Thoracic aorta (tissue), 2 donors: ENCODE measurements around the gene CACNA1E. TPM values are rescaled to one million over a fixed set of nuclear protein-coding genes. Genes with fewer than 3 reads are reported as not detected.

Source experiments
- ATAC-seq: fragments of 150-250 bp; one replicate; pipeline ENCODE4 v1.8.0; 2017; ENCODE audit warnings: low read depth; ENCODE audit not compliant: insufficient number of reproducible peaks, low FRiP score
- DNase-seq: peaks from one replicate; pipeline ENCODE4 v3.0.0-alpha.2; 2020; ENCODE audit warnings: low spot score
- H3K27ac ChIP-seq, 2 donors: fragments of 200-600 bp; sonication (generic); 1 replicate in 1 of 2; 2 replicates in 1 of 2; pipeline ENCODE4 v1.5.1; 2016; ENCODE audit warnings: mild to moderate bottlenecking in 2 of 2, moderate library complexity in 2 of 2
- H3K27me3 ChIP-seq: fragments of 200-600 bp; sonication (generic); replicated peaks from 2 replicates; pipeline ENCODE4 v1.6.0; 2016; ENCODE audit warnings: mild to moderate bottlenecking; ENCODE audit not compliant: insufficient read depth
- H3K36me3 ChIP-seq: fragments of 200-600 bp; sonication (generic); one replicate; pipeline ENCODE4 v1.5.1; 2016
- H3K4me1 ChIP-seq, 2 donors: fragments of 200-600 bp; sonication (generic); 1 replicate in 1 of 2; 2 replicates in 1 of 2; pipeline versions ENCODE4 v1.5.1 to v1.6.0; 2016; ENCODE audit warnings: low read depth in 2 of 2, mild to moderate bottlenecking in 1 of 2; ENCODE audit not compliant: control insufficient read depth in 1 of 2
- H3K4me3 ChIP-seq: fragments of 200-600 bp; sonication (generic); 2 replicates; pipeline ENCODE4 v1.5.1; 2016; ENCODE audit warnings: mild to moderate bottlenecking
- H3K9me3 ChIP-seq: fragments of 200-600 bp; sonication (generic); 2 replicates; pipeline ENCODE4 v1.5.1; 2016
- total RNA-seq, 2 donors: library from RNA; depleted of rRNA; stranded (reverse); fragments of >200 nt; gene quantifications; one replicate each; pipeline versions ENCODE4 v1.1.0 to v1.2.3, GENCODE V29; 2016
- TF ChIP-seq, protein P1 (sequence below): fragments of 200-600 bp; sonication (generic); IDR thresholded peaks from one replicate; pipeline ENCODE4 v1.5.1; 2019; ENCODE audit warnings: antibody characterized with exemption

CACNA1E gene
- total RNA-seq, 2 donors from 2014 or later = not detected

DNA sequence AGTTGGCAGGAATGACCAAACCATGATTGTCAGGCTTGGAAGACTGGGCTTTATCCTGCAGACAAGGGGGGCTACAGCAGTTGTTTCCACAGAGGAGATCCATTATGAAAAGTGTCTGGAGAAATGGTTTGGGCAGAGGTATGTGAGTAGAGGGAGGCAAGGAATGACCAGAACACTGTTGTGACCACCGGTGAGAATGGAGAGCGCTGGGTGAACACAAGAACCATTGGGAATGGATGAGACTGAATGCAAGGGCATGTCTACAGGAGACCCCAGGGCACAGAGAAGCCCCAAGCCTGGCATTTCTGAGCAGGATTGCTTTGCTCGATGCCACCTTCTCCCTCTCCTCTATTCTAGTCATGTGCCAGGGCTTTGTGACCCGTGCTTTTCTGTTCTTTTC lies 125.1 kb downstream of the CACNA1E start:
- no peak for DNase-seq
- Histone ChIP-seq H3K27ac (no peak overlapping the region), H3K9me3 (no peaks in the 10 kb centered on the region), H3K4me3 (no peak overlapping the region), H3K4me1 (no peaks in the 10 kb centered on the region), H3K27me3 (no peaks in the 10 kb centered on the region), H3K36me3 (no peaks in the 10 kb centered on the region)
- TF ChIP-seq, protein P1, sequence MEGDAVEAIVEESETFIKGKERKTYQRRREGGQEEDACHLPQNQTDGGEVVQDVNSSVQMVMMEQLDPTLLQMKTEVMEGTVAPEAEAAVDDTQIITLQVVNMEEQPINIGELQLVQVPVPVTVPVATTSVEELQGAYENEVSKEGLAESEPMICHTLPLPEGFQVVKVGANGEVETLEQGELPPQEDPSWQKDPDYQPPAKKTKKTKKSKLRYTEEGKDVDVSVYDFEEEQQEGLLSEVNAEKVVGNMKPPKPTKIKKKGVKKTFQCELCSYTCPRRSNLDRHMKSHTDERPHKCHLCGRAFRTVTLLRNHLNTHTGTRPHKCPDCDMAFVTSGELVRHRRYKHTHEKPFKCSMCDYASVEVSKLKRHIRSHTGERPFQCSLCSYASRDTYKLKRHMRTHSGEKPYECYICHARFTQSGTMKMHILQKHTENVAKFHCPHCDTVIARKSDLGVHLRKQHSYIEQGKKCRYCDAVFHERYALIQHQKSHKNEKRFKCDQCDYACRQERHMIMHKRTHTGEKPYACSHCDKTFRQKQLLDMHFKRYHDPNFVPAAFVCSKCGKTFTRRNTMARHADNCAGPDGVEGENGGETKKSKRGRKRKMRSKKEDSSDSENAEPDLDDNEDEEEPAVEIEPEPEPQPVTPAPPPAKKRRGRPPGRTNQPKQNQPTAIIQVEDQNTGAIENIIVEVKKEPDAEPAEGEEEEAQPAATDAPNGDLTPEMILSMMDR = no peak
- no peak for ATAC-seq

DNA sequence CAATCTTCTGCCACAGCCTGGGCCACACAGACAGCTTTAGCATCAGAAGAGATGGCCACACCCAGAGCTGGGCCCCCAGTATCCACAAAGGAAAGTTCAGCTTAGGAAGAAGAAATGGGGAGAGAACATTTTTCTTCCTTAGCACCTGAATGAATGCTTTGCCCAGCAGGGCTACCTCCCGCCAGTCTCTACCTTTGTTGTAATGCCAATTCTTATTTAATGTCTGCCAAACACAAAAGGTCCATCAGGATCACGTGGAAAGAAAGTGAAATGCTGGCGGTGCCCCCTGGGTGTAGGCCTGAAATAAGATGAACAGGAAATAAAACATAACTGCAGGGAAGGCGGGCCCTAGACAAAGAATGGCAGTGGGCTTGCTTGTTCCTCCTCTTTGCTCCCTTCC lies 125.6 kb downstream of the CACNA1E start:
- no peak for ATAC-seq

GRCh38 chr1:181612100-181612499 lies 128.8 kb downstream of the CACNA1E start:
- no peaks in the 10 kb centered on the region for H3K4me1 ChIP-seq
- no peak for DNase-seq
- H3K36me3 ChIP-seq = no peaks in the 10 kb centered on the region
- ATAC-seq = no peak
- TF ChIP-seq, protein P1 = no peak
- H3K9me3 ChIP-seq = no peaks in the 10 kb centered on the region
- H3K27ac ChIP-seq = no peak overlapping the region
- no peaks in the 10 kb centered on the region for H3K27me3 ChIP-seq
- no peak overlapping the region for H3K4me3 ChIP-seq

More for the DNA sequence above, 125.6 kb downstream of the CACNA1E start:
- Histone ChIP-seq H3K36me3 (no peaks in the 10 kb centered on the region), H3K27ac (no peak overlapping the region), H3K9me3 (no peaks in the 10 kb centered on the region), H3K27me3 (no peaks in the 10 kb centered on the region), H3K4me3 (no peak overlapping the region), H3K4me1 (no peaks in the 10 kb centered on the region)
- TF ChIP-seq, protein P1 = no peak
- no peak for DNase-seq

DNA sequence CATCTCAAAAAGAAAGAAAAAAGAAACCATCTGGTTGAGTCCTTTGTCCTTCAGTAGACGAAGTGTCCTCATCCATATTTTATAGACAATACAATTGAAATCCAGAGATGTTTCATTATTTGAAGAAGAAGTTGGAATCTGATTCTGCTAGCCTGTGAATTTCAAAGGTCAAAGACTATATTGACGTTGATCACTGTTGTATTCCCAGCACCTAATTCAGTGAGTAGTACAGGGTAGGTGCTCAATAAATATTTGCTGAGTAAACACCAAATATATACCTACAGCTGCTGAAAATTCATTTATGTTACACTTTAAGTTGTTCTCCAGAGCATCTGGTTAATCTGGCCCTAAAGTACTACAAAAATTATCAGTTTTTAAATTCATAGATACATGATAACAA lies 135.2 kb downstream of the CACNA1E start:
- TF ChIP-seq, protein P1 = no peak
- no peak for DNase-seq
- Histone ChIP-seq H3K36me3 (no peaks in the 10 kb centered on the region), H3K4me3 (no peak overlapping the region), H3K4me1 (no peaks in the 10 kb centered on the region), H3K9me3 (no peaks in the 10 kb centered on the region), H3K27me3 (no peaks in the 10 kb centered on the region), H3K27ac (no peak overlapping the region)
- no peak for ATAC-seq

GRCh38 chr1:181620183-181620582 lies 136.9 kb downstream of the CACNA1E start:
- H3K27me3 ChIP-seq = no peaks in the 10 kb centered on the region
- TF ChIP-seq, protein P1 = no peak
- no peak overlapping the region for H3K27ac ChIP-seq
- DNase-seq (no peak), ATAC-seq (no peak)
- no peaks in the 10 kb centered on the region for H3K4me1 ChIP-seq
- H3K4me3 ChIP-seq = no peak overlapping the region
- no peaks in the 10 kb centered on the region for H3K36me3 ChIP-seq
- no peaks in the 10 kb centered on the region for H3K9me3 ChIP-seq
